ENCODE data around the gene TEPSIN. TPM values are rescaled to one million over a fixed set of nuclear protein-coding genes. Genes with fewer than 3 reads are reported as not detected.

The TEPSIN gene
- total and polyA plus RNA-seq, 8 donors: 15.9 to 41.2 (median 21.7) TPM

- Histone ChIP-seq H3K27me3 (no peaks in the 10 kb centered on the region), H3K4me1 (peaks cover 0 to 22% of the 10 kb centered on the region in 2 donors), H3K27ac (no peak overlapping the region), H3K36me3 (peaks cover 0 to 47% of the 10 kb centered on the region in 2 donors), H3K4me3 (no peak overlapping the region), H3K9me3 (no peaks in the 10 kb centered on the region)
- TF ChIP-seq CTCF (IDR thresholded peaks at IDR 0.05): no peak
- peak in 1 of 4 donors; percentile 69 for DNase-seq
- ATAC-seq: no peak
- intact Hi-C loops (cut with DNase I): no loop called here
Observed at GRCh38 chr17:81197831-81198490, 40.9 kb downstream of the TEPSIN start.

- TF ChIP-seq CTCF (IDR thresholded peaks at IDR 0.05): no peak
- H3K4me3 ChIP-seq: no peak overlapping the region
- H3K36me3 ChIP-seq: peaks cover 0 to 46% of the 10 kb centered on the region in 2 donors
- no peaks in the 10 kb centered on the region for H3K9me3 ChIP-seq
- DNase-seq (peak in 1 of 4 donors; percentile 63), ATAC-seq (no peak)
- intact Hi-C loops (cut with DNase I): no loop called here
- no peak overlapping the region for H3K27ac ChIP-seq
- H3K4me1 ChIP-seq: peaks cover 0 to 22% of the 10 kb centered on the region in 2 donors
- no peaks in the 10 kb centered on the region for H3K27me3 ChIP-seq
Observed at GRCh38 chr17:81197409-81197795, 41.5 kb downstream of the TEPSIN start.

GRCh38 chr17:81196505-81197408 lies 42.1 kb downstream of the TEPSIN start:
- no peaks in the 10 kb centered on the region for H3K9me3 ChIP-seq
- peaks cover 0 to 22% of the 10 kb centered on the region in 2 donors for H3K4me1 ChIP-seq
- ATAC-seq (no peak), DNase-seq (peak in 1 of 4 donors; percentile 76)
- no peaks in the 10 kb centered on the region for H3K27me3 ChIP-seq
- intact Hi-C loops (cut with DNase I): no loop called here
- no peak for TF ChIP-seq CTCF (IDR thresholded peaks at IDR 0.05)
- no peak overlapping the region for H3K4me3 ChIP-seq
- H3K27ac ChIP-seq: no peak overlapping the region
- H3K36me3 ChIP-seq: peaks cover 0 to 46% of the 10 kb centered on the region in 2 donors

- peaks cover 0 to 49% of the 10 kb centered on the region in 2 donors for H3K36me3 ChIP-seq
- no peak for ATAC-seq
- no peak overlapping the region for H3K4me3 ChIP-seq
- intact Hi-C loops (cut with DNase I): no loop called here
- H3K9me3 ChIP-seq: no peaks in the 10 kb centered on the region
- H3K27ac ChIP-seq: no peak overlapping the region
- no peaks in the 10 kb centered on the region for H3K27me3 ChIP-seq
- TF ChIP-seq CTCF (IDR thresholded peaks at IDR 0.05): no peak
- peak in 1 of 4 donors; percentile 47 for DNase-seq
- H3K4me1 ChIP-seq: peaks cover 0 to 21% of the 10 kb centered on the region in 2 donors
Observed at GRCh38 chr17:81195941-81196495, 42.8 kb downstream of the TEPSIN start.

All from left lung (tissue), 10 donors.